ENCODE data around the gene STAM2.
"Not testable (repeated sequence)": the region's sequence is repeated elsewhere in the genome, so short reads cannot be mapped to it uniquely, and the experiment has no call there.

STAM2 gene

DNA sequence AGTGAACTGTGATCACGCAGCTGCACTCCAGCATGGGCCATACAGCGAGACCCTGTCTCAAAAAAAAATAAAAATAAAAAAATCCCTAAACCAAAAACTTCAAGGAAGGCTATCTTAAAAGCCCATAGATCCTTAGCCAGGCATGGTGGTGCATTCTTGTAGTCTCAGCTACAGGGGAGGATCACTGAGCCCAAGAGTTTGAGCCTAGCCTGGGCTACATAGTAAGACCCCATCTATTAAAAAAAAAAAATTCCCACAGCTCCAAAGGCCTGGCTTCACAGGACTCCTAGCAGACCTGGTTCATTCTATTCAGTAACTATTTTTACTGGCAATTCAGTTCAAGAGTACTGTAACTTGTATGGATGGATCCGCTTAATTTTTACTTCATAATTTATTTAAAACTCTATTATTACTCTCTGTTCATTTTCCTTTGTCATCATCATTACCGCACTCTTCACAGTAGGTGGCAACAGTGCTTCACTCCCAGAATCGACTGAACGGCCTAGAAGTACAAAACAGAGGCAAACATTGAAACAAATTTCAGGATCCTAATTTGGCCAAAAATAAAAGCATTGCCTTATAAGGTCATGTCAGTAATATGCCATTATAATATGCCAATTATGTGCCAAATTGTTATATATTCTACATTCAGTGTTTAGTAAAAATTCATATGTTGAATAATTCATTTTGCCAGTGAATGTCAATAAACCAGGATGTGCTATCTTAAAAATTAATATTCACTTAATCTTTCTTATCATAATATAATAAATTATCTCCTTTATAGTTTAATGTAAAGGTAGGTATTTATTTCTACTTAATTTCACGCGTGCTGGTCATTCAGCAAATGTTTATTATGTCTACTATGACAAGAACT lies 14.3 kb upstream of the STAM2 start:
- no peak overlapping the region for H3K4me3 ChIP-seq (ENCODE audit: low read length)
- H3K36me3 ChIP-seq (ENCODE audit: insufficient read depth, low read length) = no peaks in the 10 kb centered on the region
- no peak overlapping the region for H3K4me2 ChIP-seq (ENCODE audit: low read length)
- H3K4me1 ChIP-seq (ENCODE audit: control insufficient read depth, insufficient read depth, low read length) = no peaks in the 10 kb centered on the region
- H3K9ac ChIP-seq (ENCODE audit: low read depth, low read length) = no peak overlapping the region
- H3K27me3 ChIP-seq (ENCODE audit: control insufficient read depth, insufficient read depth, low read length) = peaks cover 3% of the 10 kb centered on the region
- H3K9me3 ChIP-seq (replicated peaks; ENCODE audit: low read length) = no peaks in the 10 kb centered on the region

- peaks cover 24% of the 10 kb centered on the region for H3K27me3 ChIP-seq (ENCODE audit: control insufficient read depth, insufficient read depth, low read length)
- not testable (repeated sequence) for H3K4me2 ChIP-seq (ENCODE audit: low read length); H3K4me1 ChIP-seq (ENCODE audit: control insufficient read depth, insufficient read depth, low read length); H3K36me3 ChIP-seq (ENCODE audit: insufficient read depth, low read length); H3K4me3 ChIP-seq (ENCODE audit: low read length); H3K9ac ChIP-seq (ENCODE audit: low read depth, low read length); H3K9me3 ChIP-seq (replicated peaks; ENCODE audit: low read length)
Observed at GRCh38 chr2:152186808-152187207, 11.2 kb upstream of the STAM2 start.

DNA sequence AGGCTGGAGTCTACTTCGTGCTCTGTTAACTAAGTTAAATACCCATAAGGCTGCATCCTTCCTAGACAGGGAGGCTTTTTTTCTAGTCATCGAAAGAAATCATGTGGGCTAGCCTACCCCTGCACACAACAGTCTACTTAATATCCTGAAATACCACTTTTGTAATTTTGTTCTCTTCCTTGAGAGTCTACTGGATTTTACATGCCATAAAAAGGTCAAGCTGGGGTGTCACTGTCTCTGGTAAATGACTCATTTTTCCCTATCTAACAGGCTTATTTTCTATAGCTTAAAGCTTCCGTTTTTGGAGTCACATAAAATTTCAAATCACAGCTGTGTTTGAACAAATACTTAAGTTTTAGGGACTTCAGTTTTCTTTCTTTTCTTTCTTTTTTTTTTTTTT lies 10.7 kb upstream of the STAM2 start:
- Histone ChIP-seq H3K9ac (ENCODE audit: low read depth, low read length) (no peak overlapping the region), H3K4me2 (ENCODE audit: low read length) (no peak overlapping the region), H3K9me3 (replicated peaks; ENCODE audit: low read length) (no peaks in the 10 kb centered on the region), H3K4me1 (ENCODE audit: control insufficient read depth, insufficient read depth, low read length) (no peaks in the 10 kb centered on the region), H3K36me3 (ENCODE audit: insufficient read depth, low read length) (no peaks in the 10 kb centered on the region), H3K4me3 (ENCODE audit: low read length) (no peak overlapping the region), H3K27me3 (ENCODE audit: control insufficient read depth, insufficient read depth, low read length) (peaks cover 24% of the 10 kb centered on the region)

DNA sequence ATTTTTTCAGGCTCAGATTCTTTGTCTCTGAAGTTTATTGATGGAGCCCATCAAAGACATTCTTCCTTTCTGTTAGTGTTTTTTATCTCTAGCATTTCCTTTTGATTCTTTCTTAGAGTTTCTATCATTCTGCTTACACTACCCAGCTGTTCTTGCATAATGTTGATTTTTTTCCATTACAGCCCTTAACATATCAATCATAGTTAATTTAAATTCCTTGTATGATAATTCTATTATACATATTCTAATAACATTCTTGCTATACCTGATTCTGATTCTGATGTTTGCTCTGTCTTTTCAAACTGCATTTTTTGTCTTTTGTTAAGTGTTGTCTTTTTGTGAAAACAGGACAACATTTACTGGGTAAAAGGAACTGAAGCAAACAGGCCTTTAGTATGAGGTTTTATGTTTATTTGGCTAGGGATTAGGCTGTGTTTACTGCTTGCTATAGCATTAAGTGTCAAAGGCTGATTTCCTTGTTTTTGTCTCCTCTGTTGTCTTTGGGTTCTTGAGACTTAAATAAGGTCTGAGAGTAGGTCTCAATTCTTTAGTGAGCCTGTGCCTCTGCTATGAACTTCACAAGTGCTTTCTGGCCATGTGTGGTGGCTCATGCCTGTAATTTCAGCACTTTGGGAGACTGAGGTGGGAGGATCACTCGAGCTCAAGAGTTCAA lies 8.0 kb upstream of the STAM2 start:
- Histone ChIP-seq H3K4me1 (ENCODE audit: control insufficient read depth, insufficient read depth, low read length) (no peaks in the 10 kb centered on the region), H3K9ac (ENCODE audit: low read depth, low read length) (no peak overlapping the region), H3K4me2 (ENCODE audit: low read length) (no peak overlapping the region), H3K36me3 (ENCODE audit: insufficient read depth, low read length) (no peaks in the 10 kb centered on the region), H3K4me3 (ENCODE audit: low read length) (no peak overlapping the region), H3K27me3 (ENCODE audit: control insufficient read depth, insufficient read depth, low read length) (peaks cover 24% of the 10 kb centered on the region), H3K9me3 (replicated peaks; ENCODE audit: low read length) (no peaks in the 10 kb centered on the region)

GRCh38 chr2:152177667-152178066 lies 2.1 kb upstream of the STAM2 start:
- not testable (repeated sequence) for H3K4me2 ChIP-seq (ENCODE audit: low read length); H3K36me3 ChIP-seq (ENCODE audit: insufficient read depth, low read length); H3K9me3 ChIP-seq (replicated peaks; ENCODE audit: low read length); H3K9ac ChIP-seq (ENCODE audit: low read depth, low read length); H3K27me3 ChIP-seq (ENCODE audit: control insufficient read depth, insufficient read depth, low read length); H3K4me3 ChIP-seq (ENCODE audit: low read length)
- H3K4me1 ChIP-seq (ENCODE audit: control insufficient read depth, insufficient read depth, low read length) = peaks cover 13% of the 10 kb centered on the region

GRCh38 chr2:152176113-152176714 lies 651 bp upstream of the STAM2 start:
- H3K9ac ChIP-seq (ENCODE audit: low read depth, low read length) = peak overlapping the region; percentile 98
- H3K4me2 ChIP-seq (ENCODE audit: low read length) = peak overlapping the region; percentile 88
- H3K4me3 ChIP-seq (ENCODE audit: low read length) = peak overlapping the region; percentile 86
- H3K4me1 ChIP-seq (ENCODE audit: control insufficient read depth, insufficient read depth, low read length) = peaks cover 22% of the 10 kb centered on the region
- no peaks in the 10 kb centered on the region for H3K27me3 ChIP-seq (ENCODE audit: control insufficient read depth, insufficient read depth, low read length)
- no peaks in the 10 kb centered on the region for H3K9me3 ChIP-seq (replicated peaks; ENCODE audit: low read length)
- H3K36me3 ChIP-seq (ENCODE audit: insufficient read depth, low read length) = no peaks in the 10 kb centered on the region

DNA sequence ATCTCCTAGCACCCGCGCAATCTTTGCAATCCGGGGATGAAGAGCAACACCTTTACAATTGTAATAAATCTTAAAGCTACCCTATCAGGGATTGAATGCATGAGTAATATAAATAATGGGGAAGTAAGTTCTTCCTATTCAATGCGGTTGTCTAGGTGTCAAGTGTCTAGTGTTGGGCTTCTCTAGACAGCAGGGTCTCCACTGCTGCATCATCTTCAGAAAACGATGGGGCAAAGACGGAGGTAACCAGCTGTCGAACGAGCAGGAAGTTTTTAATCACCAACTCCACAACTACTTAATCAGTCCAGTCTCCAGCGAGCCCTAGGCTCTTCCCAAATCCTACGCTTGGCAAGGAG lies 573 bp downstream of the STAM2 start:
- H3K4me3 ChIP-seq (ENCODE audit: low read length) = peak overlapping the region; percentile 86
- H3K9ac ChIP-seq (ENCODE audit: low read depth, low read length) = peak overlapping the region; percentile 98
- H3K4me2 ChIP-seq (ENCODE audit: low read length) = peak overlapping the region; percentile 88
- peaks cover 22% of the 10 kb centered on the region for H3K4me1 ChIP-seq (ENCODE audit: control insufficient read depth, insufficient read depth, low read length)
- H3K36me3 ChIP-seq (ENCODE audit: insufficient read depth, low read length) = no peaks in the 10 kb centered on the region
- no peaks in the 10 kb centered on the region for H3K27me3 ChIP-seq (ENCODE audit: control insufficient read depth, insufficient read depth, low read length)
- no peaks in the 10 kb centered on the region for H3K9me3 ChIP-seq (replicated peaks; ENCODE audit: low read length)

- peak overlapping the region; percentile 98 for H3K9ac ChIP-seq (ENCODE audit: low read depth, low read length)
- no peaks in the 10 kb centered on the region for H3K36me3 ChIP-seq (ENCODE audit: insufficient read depth, low read length)
- peaks cover 24% of the 10 kb centered on the region for H3K4me1 ChIP-seq (ENCODE audit: control insufficient read depth, insufficient read depth, low read length)
- no peaks in the 10 kb centered on the region for H3K9me3 ChIP-seq (replicated peaks; ENCODE audit: low read length)
- H3K4me3 ChIP-seq (ENCODE audit: low read length) = peak overlapping the region; percentile 86
- peak overlapping the region; percentile 88 for H3K4me2 ChIP-seq (ENCODE audit: low read length)
- no peaks in the 10 kb centered on the region for H3K27me3 ChIP-seq (ENCODE audit: control insufficient read depth, insufficient read depth, low read length)
Observed at GRCh38 chr2:152174574-152174973, 989 bp downstream of the STAM2 start.

- Histone ChIP-seq H3K9ac (ENCODE audit: low read depth, low read length) (peak overlapping the region; percentile 98), H3K36me3 (ENCODE audit: insufficient read depth, low read length) (no peaks in the 10 kb centered on the region), H3K4me2 (ENCODE audit: low read length) (peak overlapping the region; percentile 88), H3K4me1 (ENCODE audit: control insufficient read depth, insufficient read depth, low read length) (peaks cover 29% of the 10 kb centered on the region), H3K27me3 (ENCODE audit: control insufficient read depth, insufficient read depth, low read length) (no peaks in the 10 kb centered on the region), H3K4me3 (ENCODE audit: low read length) (no peak overlapping the region), H3K9me3 (replicated peaks; ENCODE audit: low read length) (no peaks in the 10 kb centered on the region)
Observed at GRCh38 chr2:152173831-152174230, 1.7 kb downstream of the STAM2 start.

DNA sequence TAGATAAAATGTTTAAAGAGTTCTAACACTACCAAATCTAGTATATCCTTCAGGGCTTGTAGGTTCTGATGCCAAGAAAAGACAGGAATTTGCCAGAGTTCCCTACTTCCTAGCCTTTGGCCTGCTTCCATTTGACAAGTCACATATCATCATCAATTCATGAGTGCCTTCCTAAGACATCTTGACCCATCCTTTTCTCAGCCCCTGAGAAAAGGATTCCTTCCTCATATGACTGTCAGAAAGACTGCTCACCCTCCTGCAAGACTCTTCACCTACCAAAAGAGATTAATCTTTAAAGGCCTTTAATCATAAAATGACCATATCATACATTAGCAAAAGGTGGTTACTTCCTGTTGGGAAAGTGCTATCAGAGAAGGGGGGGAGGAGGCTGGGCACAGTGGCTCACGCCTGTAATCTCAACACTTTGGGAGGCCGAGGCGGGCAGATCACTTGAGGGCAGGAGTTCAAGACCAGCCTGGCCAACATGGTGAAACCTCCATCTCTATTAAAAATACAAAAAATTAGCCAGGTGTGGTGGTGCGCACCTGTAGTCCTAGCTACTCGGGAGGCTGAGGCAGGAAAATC lies 3.3 kb downstream of the STAM2 start:
- peaks cover 31% of the 10 kb centered on the region for H3K4me1 ChIP-seq (ENCODE audit: control insufficient read depth, insufficient read depth, low read length)
- H3K36me3 ChIP-seq (ENCODE audit: insufficient read depth, low read length); H3K4me2 ChIP-seq (ENCODE audit: low read length); H3K27me3 ChIP-seq (ENCODE audit: control insufficient read depth, insufficient read depth, low read length); H3K9ac ChIP-seq (ENCODE audit: low read depth, low read length); H3K9me3 ChIP-seq (replicated peaks; ENCODE audit: low read length); H3K4me3 ChIP-seq (ENCODE audit: low read length): not testable (repeated sequence)

- Histone ChIP-seq H3K36me3 (ENCODE audit: insufficient read depth, low read length) (no peaks in the 10 kb centered on the region), H3K4me1 (ENCODE audit: control insufficient read depth, insufficient read depth, low read length) (peaks cover 36% of the 10 kb centered on the region), H3K4me2 (ENCODE audit: low read length) (peak overlapping the region; percentile 10), H3K4me3 (ENCODE audit: low read length) (no peak overlapping the region), H3K9me3 (replicated peaks; ENCODE audit: low read length) (no peaks in the 10 kb centered on the region), H3K9ac (ENCODE audit: low read depth, low read length) (no peak overlapping the region), H3K27me3 (ENCODE audit: control insufficient read depth, insufficient read depth, low read length) (no peaks in the 10 kb centered on the region)
Observed at GRCh38 chr2:152171718-152172117, 3.8 kb downstream of the STAM2 start.

Data from skeletal muscle satellite cell (primary cell).